ENCODE results near the gene GRIN2A.

Gene GRIN2A

DNA sequence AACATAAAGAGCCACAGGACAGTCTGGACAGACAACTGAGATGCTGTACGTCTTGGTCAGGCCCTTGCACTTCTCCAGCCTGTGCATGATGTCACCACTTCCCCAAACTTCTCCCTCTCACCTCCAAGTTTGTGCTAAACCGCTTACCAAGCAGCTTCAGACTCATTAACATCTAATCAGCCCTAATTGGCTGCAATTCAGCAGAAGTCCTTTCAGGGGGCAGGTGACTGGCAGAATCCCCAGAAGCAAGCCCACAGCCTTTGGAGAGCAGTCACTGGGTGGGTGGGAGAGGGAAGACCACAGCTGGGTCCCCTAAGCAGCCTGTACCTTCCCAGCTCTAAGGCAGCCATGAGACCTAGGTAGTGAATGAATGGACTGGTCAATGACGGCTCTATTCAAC is 161.4 kb downstream of the GRIN2A start:
- H3K36me3 ChIP-seq (replicated peaks): no peaks in the 10 kb centered on the region
- H3K27me3 ChIP-seq (replicated peaks): no peaks in the 10 kb centered on the region
- DNase-seq: no peak
- in situ Hi-C loops (cut with HindIII; ENCODE audit: low pct_ligation_motif_present, low sequenced_read_pairs): no loop called here
- TF ChIP-seq, protein P1, sequence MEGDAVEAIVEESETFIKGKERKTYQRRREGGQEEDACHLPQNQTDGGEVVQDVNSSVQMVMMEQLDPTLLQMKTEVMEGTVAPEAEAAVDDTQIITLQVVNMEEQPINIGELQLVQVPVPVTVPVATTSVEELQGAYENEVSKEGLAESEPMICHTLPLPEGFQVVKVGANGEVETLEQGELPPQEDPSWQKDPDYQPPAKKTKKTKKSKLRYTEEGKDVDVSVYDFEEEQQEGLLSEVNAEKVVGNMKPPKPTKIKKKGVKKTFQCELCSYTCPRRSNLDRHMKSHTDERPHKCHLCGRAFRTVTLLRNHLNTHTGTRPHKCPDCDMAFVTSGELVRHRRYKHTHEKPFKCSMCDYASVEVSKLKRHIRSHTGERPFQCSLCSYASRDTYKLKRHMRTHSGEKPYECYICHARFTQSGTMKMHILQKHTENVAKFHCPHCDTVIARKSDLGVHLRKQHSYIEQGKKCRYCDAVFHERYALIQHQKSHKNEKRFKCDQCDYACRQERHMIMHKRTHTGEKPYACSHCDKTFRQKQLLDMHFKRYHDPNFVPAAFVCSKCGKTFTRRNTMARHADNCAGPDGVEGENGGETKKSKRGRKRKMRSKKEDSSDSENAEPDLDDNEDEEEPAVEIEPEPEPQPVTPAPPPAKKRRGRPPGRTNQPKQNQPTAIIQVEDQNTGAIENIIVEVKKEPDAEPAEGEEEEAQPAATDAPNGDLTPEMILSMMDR (IDR thresholded peaks at IDR 0.05; ENCODE audit: low read depth, low read length, missing control alignments): no peak
- no peak overlapping the region for H3K4me3 ChIP-seq (ENCODE audit: low read depth, low read length)
- H3K27ac ChIP-seq: no peak overlapping the region

DNA sequence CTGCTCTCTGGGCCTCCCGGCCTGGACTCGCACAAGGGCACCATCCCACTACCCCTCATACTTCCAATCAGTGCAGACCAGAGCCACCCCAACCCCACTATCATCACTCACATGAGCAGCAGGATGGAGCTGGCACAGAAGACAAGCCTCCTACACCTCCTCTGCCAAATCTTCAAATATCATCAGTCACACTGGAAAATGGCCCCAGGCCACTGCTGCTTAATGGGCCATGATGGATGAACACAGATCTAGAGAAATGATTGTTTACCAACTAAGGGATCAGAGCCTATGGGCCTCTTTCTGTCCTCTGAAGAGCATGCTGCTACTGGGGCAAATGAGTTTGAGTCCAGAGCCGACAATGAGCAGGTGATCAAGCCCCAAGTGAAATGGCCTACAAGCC is 165.5 kb downstream of the GRIN2A start:
- Histone ChIP-seq H3K36me3 (replicated peaks) (no peaks in the 10 kb centered on the region), H3K27me3 (replicated peaks) (no peaks in the 10 kb centered on the region), H3K27ac (no peak overlapping the region), H3K4me3 (ENCODE audit: low read depth, low read length) (no peak overlapping the region)
- TF ChIP-seq, protein P1 (IDR thresholded peaks at IDR 0.05; ENCODE audit: low read depth, low read length, missing control alignments): no peak
- in situ Hi-C loops (cut with HindIII; ENCODE audit: low pct_ligation_motif_present, low sequenced_read_pairs): no loop called here
- DNase-seq: no peak

DNA sequence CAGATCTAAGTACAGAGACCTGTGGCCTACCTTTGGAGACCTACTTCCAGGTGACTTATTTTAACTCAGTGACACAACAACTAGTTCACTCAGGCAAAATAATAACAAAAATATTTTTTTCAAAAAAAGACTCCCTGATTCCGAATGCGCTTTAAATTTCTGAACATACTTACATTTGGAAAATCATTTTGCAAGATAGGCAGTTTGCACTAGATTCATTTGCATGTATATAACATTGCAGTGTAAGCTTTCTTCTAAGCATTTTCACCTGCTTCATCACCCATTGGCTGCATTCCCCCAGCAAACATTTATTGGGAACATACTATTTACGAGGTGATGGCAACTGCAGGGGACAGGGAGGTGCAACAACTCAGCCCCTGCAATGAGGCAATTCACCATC is 166.8 kb downstream of the GRIN2A start:
- in situ Hi-C loops (cut with HindIII; ENCODE audit: low pct_ligation_motif_present, low sequenced_read_pairs): no loop called here
- no peak for DNase-seq
- H3K4me3 ChIP-seq (ENCODE audit: low read depth, low read length): no peak overlapping the region
- H3K27ac ChIP-seq: no peak overlapping the region
- no peaks in the 10 kb centered on the region for H3K27me3 ChIP-seq (replicated peaks)
- no peaks in the 10 kb centered on the region for H3K36me3 ChIP-seq (replicated peaks)
- TF ChIP-seq, protein P1 (IDR thresholded peaks at IDR 0.05; ENCODE audit: low read depth, low read length, missing control alignments): no peak

DNA sequence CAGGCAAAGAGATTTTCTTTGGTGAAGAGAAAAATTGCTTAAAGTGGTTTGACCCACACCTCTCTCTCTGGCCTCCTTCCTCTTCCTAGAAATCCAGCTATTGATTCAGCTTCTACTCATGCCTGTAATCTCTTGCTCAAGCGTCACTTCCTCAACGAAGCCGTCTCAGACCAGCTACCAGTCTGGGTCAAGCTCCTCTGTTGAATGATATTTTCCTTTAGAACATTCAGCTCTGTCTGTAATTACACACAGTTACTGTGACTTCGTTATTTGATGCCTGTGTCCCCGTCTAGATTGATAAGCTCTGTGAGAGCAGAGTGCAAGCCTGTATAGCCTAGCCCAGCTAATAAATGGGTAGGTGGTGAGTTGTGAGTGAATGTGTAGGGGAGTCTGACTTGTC is 168.5 kb downstream of the GRIN2A start:
- DNase-seq: no peak
- TF ChIP-seq, protein P1 (IDR thresholded peaks at IDR 0.05; ENCODE audit: low read depth, low read length, missing control alignments): no peak
- Histone ChIP-seq H3K27me3 (replicated peaks) (no peaks in the 10 kb centered on the region), H3K36me3 (replicated peaks) (no peaks in the 10 kb centered on the region), H3K27ac (no peak overlapping the region), H3K4me3 (ENCODE audit: low read depth, low read length) (no peak overlapping the region)
- in situ Hi-C loops (cut with HindIII; ENCODE audit: low pct_ligation_motif_present, low sequenced_read_pairs): no loop called here

DNA sequence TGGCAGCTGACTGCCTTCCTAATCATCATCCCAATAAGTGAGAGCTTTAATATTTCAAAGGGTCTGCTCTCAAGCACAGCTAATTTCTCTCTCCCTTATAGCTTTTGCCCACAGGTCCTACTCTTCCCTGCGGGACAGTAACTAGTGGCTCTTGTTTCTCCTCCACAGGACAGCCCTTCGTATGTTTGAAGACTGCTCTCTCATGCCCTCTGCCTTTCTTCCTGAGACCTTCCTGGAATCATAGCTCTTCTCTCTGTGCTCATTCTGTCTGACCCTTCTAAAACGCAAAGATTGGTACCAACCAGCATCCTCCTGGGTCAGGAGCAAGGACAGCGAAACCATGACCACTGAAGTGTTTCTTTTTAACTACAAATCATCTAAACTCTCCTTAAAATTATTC is 168.9 kb downstream of the GRIN2A start:
- in situ Hi-C loops (cut with HindIII; ENCODE audit: low pct_ligation_motif_present, low sequenced_read_pairs): no loop called here
- Histone ChIP-seq H3K27ac (no peak overlapping the region), H3K4me3 (ENCODE audit: low read depth, low read length) (no peak overlapping the region), H3K27me3 (replicated peaks) (no peaks in the 10 kb centered on the region), H3K36me3 (replicated peaks) (no peaks in the 10 kb centered on the region)
- TF ChIP-seq, protein P1 (IDR thresholded peaks at IDR 0.05; ENCODE audit: low read depth, low read length, missing control alignments): no peak
- DNase-seq: no peak

DNA sequence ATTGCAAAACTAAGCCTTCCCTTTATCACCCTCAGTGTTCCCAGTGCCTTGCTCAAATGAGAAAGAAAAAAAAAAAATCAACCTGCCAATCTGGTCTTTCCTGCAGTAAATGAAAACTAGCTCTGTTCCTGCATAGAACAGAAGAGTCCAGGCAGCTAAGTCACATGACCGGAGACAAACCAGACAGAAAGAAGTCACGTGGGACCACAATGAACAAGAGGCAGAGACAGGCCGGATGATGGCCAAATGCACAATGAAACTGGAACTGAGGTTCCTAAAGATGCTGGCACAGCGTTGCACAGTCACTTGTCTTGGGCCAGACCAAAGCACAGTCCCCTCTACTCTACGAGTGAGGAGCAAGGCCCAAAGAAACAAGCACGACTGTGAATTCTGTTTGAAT is 172.5 kb downstream of the GRIN2A start:
- TF ChIP-seq, protein P1 (IDR thresholded peaks at IDR 0.05; ENCODE audit: low read depth, low read length, missing control alignments): no peak
- DNase-seq: no peak
- Histone ChIP-seq H3K27me3 (replicated peaks) (no peaks in the 10 kb centered on the region), H3K27ac (no peak overlapping the region), H3K36me3 (replicated peaks) (no peaks in the 10 kb centered on the region), H3K4me3 (ENCODE audit: low read depth, low read length) (no peak overlapping the region)
- in situ Hi-C loops (cut with HindIII; ENCODE audit: low pct_ligation_motif_present, low sequenced_read_pairs): no loop called here
